Measurements from ENCODE around the gene SLC66A2. TPM values are rescaled to one million over a fixed set of nuclear protein-coding genes. Genes with fewer than 3 reads are reported as not detected.

SLC66A2 gene
- total RNA-seq, 4 donors from 2014 or later = 41.4 to 310 (median 78.5) TPM

GRCh38 chr18:79857082-79857671, 94.3 kb downstream of the SLC66A2 start:
- TF ChIP-seq, protein P1, sequence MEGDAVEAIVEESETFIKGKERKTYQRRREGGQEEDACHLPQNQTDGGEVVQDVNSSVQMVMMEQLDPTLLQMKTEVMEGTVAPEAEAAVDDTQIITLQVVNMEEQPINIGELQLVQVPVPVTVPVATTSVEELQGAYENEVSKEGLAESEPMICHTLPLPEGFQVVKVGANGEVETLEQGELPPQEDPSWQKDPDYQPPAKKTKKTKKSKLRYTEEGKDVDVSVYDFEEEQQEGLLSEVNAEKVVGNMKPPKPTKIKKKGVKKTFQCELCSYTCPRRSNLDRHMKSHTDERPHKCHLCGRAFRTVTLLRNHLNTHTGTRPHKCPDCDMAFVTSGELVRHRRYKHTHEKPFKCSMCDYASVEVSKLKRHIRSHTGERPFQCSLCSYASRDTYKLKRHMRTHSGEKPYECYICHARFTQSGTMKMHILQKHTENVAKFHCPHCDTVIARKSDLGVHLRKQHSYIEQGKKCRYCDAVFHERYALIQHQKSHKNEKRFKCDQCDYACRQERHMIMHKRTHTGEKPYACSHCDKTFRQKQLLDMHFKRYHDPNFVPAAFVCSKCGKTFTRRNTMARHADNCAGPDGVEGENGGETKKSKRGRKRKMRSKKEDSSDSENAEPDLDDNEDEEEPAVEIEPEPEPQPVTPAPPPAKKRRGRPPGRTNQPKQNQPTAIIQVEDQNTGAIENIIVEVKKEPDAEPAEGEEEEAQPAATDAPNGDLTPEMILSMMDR (IDR thresholded peaks at IDR 0.05; ENCODE audit: low read depth) = no peak

DNA sequence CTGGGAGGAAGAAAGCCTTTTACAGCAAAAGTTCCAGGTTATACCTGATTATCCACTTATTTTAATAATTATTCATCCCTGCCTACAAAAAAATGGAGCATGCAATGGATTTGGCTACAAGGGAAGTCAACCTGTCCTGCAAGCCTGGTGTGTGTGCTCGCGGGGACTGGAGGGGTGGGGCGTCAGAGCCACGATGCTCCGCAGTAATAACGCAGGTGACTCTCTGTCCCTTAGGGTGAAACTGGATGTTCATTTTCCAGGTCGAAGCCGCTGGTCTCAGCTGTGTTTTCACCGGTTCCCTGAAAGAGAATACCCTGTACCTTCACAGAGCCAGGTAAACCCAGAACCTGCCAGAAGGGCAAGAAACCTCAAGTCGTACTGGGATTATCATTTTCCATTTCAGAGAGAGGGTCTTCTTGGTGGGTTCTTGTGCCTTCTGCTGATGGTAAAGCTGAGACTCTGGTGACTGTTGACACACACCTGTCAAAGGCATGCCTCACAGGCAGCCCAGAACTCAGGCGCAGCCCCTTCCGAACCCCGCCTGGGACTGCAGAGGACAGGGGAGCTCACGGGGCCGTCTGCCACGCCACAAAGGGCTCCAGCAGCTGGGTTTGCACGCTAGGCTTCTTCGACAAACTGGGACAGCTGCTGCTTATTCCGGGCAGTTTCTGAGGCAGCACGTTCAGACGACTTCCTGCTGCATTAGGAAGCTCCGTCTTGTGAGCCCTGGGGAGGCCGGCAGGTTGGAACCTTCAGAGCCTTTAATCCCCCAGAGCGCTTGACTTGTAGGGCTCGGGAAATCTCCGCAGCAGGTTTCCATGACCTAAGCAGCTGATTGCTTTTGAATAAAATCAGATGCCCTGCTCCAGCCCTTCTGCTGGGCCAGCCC, 95.1 kb downstream of the SLC66A2 start:
- TF ChIP-seq, protein P1 (IDR thresholded peaks at IDR 0.05; ENCODE audit: low read depth) = no peak

GRCh38 chr18:79855147-79855933, 96.1 kb downstream of the SLC66A2 start:
- TF ChIP-seq, protein P1 (IDR thresholded peaks at IDR 0.05; ENCODE audit: low read depth) = no peak

DNA sequence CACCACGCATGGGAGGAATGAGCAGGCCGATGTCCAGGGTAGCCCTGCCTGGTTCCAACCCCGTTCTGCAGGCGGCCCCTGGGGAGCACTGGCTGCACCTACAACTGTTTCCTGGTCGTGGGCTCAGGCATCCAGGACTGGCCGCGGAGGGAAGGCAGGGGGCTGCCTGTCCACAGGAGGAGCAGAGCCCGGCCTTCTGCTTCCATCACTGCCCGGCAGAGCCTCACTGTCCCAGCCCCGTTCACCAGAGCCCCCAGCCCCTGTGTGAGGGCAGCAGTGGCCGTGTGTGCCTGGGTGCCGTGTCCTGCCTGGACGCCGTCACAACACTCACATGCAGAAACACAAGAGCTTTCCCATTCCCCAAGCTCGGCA, 97.5 kb downstream of the SLC66A2 start:
- TF ChIP-seq, protein P1 (IDR thresholded peaks at IDR 0.05; ENCODE audit: low read depth) = no peak

- TF ChIP-seq, protein P1 (IDR thresholded peaks at IDR 0.05; ENCODE audit: low read depth) = no peak
Observed at GRCh38 chr18:79853303-79853992, 98.0 kb downstream of the SLC66A2 start.

DNA sequence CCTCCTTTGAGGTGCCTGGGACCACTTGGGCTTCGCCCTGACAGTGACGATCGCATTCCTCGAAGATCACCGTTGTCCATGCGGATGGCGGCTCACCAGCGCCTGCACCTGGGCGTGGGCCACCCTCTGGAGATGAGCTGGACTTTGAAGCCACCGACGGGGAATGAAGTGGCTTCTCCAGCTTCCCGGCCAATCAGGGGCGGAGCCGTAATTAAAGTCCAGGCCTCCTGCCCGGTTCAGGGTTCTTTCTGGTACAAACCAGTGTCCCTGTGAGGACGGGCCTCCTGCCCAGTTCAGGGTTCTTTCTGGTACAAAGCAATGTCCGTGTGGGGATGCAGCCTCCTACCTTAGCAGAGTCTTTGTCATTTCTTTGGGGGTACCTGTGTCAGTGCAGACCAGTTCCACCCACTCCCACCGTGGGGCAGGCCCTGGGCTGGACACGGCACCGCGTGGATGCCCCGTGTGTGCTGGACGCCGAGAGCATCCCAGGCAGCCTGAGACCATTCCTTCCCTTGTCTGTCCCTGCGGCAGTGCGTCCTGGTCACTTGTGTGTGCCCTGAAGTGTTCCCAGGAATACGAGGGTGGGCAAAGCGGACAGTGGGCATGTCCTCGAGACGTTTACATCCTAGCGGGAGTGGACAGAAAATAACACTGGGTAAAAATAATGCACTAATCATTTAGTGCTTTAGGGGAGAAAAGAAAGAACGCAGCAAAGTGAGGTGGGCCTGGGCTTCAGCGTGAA, 98.7 kb downstream of the SLC66A2 start:
- TF ChIP-seq, protein P1 (IDR thresholded peaks at IDR 0.05; ENCODE audit: low read depth) = no peak

Other genes with a start within 250 kb of the SLC66A2 start
- gene KCNG2, start 153.7 kb downstream of the SLC66A2 start, total RNA-seq = under 1 TPM in 1 of 4 donors, not detected in 3; 0.44 TPM
- 10 to 100 TPM; 10.4 to 26.3 (median 19.4) TPM for gene HSBP1L1, start 13.0 kb upstream of the SLC66A2 start, total RNA-seq
- 10 to 100 TPM; 22.9 to 53.3 (median 28.1) TPM for gene TXNL4A, start 36.9 kb upstream of the SLC66A2 start, total RNA-seq
- 10 to 100 TPM; 27.4 to 51.1 (median 37.8) TPM for gene RBFA, start 82.8 kb upstream of the SLC66A2 start, total RNA-seq
- gene ADNP2, start 157.6 kb upstream of the SLC66A2 start, total RNA-seq = 10 to 100 TPM; 11.9 to 19.8 (median 15.2) TPM